ENCODE data around the gene ECI2.
"Not testable (repeated sequence)": the region's sequence is repeated elsewhere in the genome, so short reads cannot be mapped to it uniquely, and the experiment has no call there.

DNA sequence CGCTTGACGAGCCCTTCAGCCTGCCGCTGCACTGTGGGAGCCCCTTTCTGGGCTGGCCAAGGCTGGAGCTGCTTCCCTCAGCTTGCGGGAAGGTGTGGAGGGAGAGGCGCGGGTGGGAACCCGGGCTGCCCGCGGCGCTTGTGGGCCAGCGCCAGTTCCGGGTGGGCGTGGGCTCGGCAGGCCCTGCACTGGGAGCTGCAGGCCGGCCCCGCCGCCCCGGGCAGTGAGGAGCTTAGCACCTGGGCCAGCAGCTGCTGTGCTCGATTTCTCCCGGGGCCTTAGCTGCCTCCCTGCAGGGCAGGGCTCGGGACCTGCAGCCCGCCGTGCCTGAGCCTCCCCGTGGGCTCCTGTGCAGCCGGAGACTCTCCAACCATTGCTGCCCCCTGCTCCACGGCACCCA, 45.3 kb downstream of the ECI2 start:
- TF ChIP-seq, protein P1, sequence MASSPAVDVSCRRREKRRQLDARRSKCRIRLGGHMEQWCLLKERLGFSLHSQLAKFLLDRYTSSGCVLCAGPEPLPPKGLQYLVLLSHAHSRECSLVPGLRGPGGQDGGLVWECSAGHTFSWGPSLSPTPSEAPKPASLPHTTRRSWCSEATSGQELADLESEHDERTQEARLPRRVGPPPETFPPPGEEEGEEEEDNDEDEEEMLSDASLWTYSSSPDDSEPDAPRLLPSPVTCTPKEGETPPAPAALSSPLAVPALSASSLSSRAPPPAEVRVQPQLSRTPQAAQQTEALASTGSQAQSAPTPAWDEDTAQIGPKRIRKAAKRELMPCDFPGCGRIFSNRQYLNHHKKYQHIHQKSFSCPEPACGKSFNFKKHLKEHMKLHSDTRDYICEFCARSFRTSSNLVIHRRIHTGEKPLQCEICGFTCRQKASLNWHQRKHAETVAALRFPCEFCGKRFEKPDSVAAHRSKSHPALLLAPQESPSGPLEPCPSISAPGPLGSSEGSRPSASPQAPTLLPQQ (tag by site-specific recombination; IDR thresholded peaks at IDR 0.05), result not testable (repeated sequence)
- TF ChIP-seq ZNF830 (tag by site-specific recombination; IDR thresholded peaks at IDR 0.05; ENCODE audit: low read depth); SALL2 (tag by site-specific recombination; IDR thresholded peaks at IDR 0.05; ENCODE audit: borderline replicate concordance): not testable (repeated sequence)
